ENCODE results near the gene EXOC4. TPM values are rescaled to one million over a fixed set of nuclear protein-coding genes. Genes with fewer than 3 reads are reported as not detected.

The EXOC4 gene
- total RNA-seq, 3 donors from 2014 or later: 88.3 to 136 (median 99.6) TPM

- no peak overlapping the region for H3K27ac ChIP-seq
- intact Hi-C loops (cut with DNase I; ENCODE audit: low total_unique reads): no loop called here
- H3K27me3 ChIP-seq: no peaks in the 10 kb centered on the region
- no peak overlapping the region for H3K4me3 ChIP-seq
- TF ChIP-seq CTCF (IDR thresholded peaks at IDR 0.05) (no peak), POLR2A (IDR thresholded peaks at IDR 0.05) (no peak), POLR2AphosphoS5 (IDR thresholded peaks at IDR 0.05) (no peak)
- H3K9me3 ChIP-seq: no peaks in the 10 kb centered on the region
- H3K36me3 ChIP-seq: no peaks in the 10 kb centered on the region
- H3K4me1 ChIP-seq: no peaks in the 10 kb centered on the region
- no peak for DNase-seq (ENCODE audit: low spot score in 2 of 2)
These were observed 548.5 kb downstream of the EXOC4 start for GRCh38 chr7:133801341-133801740.

GRCh38 chr7:133804127-133804526 lies 551.2 kb downstream of the EXOC4 start:
- intact Hi-C loops (cut with DNase I; ENCODE audit: low total_unique reads): no loop called here
- Histone ChIP-seq H3K36me3 (no peaks in the 10 kb centered on the region), H3K27ac (no peak overlapping the region), H3K9me3 (no peaks in the 10 kb centered on the region), H3K4me1 (no peaks in the 10 kb centered on the region), H3K27me3 (no peaks in the 10 kb centered on the region), H3K4me3 (no peak overlapping the region)
- DNase-seq (ENCODE audit: low spot score in 2 of 2): no peak
- TF ChIP-seq POLR2A (IDR thresholded peaks at IDR 0.05) (no peak), POLR2AphosphoS5 (IDR thresholded peaks at IDR 0.05) (no peak), CTCF (IDR thresholded peaks at IDR 0.05) (no peak)

DNA sequence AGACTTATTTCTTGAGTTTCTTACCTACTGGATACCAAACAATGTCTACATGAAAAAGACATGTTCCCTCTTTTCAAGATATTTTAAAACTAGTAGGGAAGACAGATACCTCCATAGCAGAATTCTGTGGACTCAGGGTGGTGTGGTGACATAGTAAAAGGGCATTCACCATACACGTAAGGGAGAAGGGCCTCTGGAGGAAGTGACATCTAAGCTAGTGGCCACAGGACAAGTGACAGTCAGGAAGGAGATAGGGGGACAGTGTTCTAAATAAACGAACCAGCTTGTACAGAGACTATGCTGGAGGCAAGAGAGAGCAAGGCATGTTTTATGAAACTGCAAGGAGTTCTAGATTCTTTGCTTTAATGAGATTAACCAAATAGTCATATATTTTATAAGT lies 552.5 kb downstream of the EXOC4 start:
- no peaks in the 10 kb centered on the region for H3K36me3 ChIP-seq
- no peaks in the 10 kb centered on the region for H3K4me1 ChIP-seq
- H3K27me3 ChIP-seq: no peaks in the 10 kb centered on the region
- no peak for TF ChIP-seq POLR2A (IDR thresholded peaks at IDR 0.05)
- TF ChIP-seq POLR2AphosphoS5 (IDR thresholded peaks at IDR 0.05): no peak
- TF ChIP-seq CTCF (IDR thresholded peaks at IDR 0.05): no peak
- no peak overlapping the region for H3K27ac ChIP-seq
- no peak overlapping the region for H3K4me3 ChIP-seq
- DNase-seq (ENCODE audit: low spot score in 2 of 2): no peak
- intact Hi-C loops (cut with DNase I; ENCODE audit: low total_unique reads): no loop called here
- no peaks in the 10 kb centered on the region for H3K9me3 ChIP-seq

- Histone ChIP-seq H3K27me3 (no peaks in the 10 kb centered on the region), H3K27ac (no peak overlapping the region), H3K4me1 (no peaks in the 10 kb centered on the region), H3K9me3 (no peaks in the 10 kb centered on the region), H3K36me3 (no peaks in the 10 kb centered on the region), H3K4me3 (no peak overlapping the region)
- no peak for DNase-seq (ENCODE audit: low spot score in 2 of 2)
- TF ChIP-seq POLR2AphosphoS5 (IDR thresholded peaks at IDR 0.05) (no peak), POLR2A (IDR thresholded peaks at IDR 0.05) (no peak), CTCF (IDR thresholded peaks at IDR 0.05) (no peak)
- intact Hi-C loops (cut with DNase I; ENCODE audit: low total_unique reads): no loop called here
These were observed 555.0 kb downstream of the EXOC4 start for GRCh38 chr7:133807624-133808492.

GRCh38 chr7:133808493-133808866 lies 555.6 kb downstream of the EXOC4 start:
- H3K36me3 ChIP-seq: no peaks in the 10 kb centered on the region
- no peaks in the 10 kb centered on the region for H3K4me1 ChIP-seq
- no peaks in the 10 kb centered on the region for H3K27me3 ChIP-seq
- H3K27ac ChIP-seq: no peak overlapping the region
- TF ChIP-seq CTCF (IDR thresholded peaks at IDR 0.05) (no peak), POLR2A (IDR thresholded peaks at IDR 0.05) (no peak), POLR2AphosphoS5 (IDR thresholded peaks at IDR 0.05) (no peak)
- no peaks in the 10 kb centered on the region for H3K9me3 ChIP-seq
- intact Hi-C loops (cut with DNase I; ENCODE audit: low total_unique reads): no loop called here
- H3K4me3 ChIP-seq: no peak overlapping the region
- no peak for DNase-seq (ENCODE audit: low spot score in 2 of 2)
